Measurements from ENCODE around the gene REXO4. TPM values are rescaled to one million over a fixed set of nuclear protein-coding genes. Genes with fewer than 3 reads are reported as not detected.
A peak's percentile ranks its signal among the peaks of the same experiment; 100 is the strongest.

REXO4 gene
- total and polyA plus RNA-seq, 2 of the 13 experiments (the other 11 are each of a cell fraction or from before 2014, with no cell fraction given) = 18.5 to 30.4 TPM

DNA sequence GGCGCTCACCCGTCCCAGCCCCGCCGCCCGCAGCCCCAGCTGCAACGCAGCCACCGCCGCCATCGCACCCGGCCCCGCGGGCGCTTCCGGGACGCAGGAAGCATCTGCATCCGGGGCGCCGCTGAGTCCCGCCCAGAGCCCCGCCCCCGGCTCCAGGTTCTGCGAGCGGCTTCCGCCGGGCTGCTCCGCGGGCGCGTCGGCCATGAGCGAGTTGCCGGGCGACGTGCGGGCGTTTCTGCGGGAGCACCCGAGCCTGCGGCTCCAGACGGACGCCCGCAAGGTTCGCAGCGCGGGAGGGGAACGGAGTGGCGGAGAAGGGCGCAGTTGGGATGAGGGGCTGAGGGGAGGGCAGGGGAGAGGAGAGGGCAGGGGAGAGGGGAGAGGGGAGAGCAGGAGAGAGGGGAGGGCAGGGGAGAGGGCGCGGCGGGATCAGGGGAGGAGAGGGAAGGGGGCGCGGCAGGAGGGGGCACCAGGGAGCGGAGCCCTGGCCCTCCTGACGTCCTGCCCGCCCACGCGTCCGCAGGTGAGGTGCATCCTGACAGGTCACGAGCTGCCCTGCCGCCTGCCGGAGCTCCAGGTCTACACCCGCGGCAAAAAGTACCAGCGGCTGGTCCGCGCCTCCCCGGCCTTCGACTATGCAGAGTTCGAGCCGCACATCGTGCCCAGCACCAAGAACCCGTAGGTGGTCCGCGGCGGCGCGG is 61.3 kb downstream of the REXO4 start, which contains the start of the genes SURF1 and SURF2 (continued):
- TF ChIP-seq ZNF704 (CRISPR knock-in tag; IDR thresholded peaks at IDR 0.05; ENCODE audit: borderline replicate concordance) (0 out of 2 replicates have a peak, but pooled peaks have one; percentile 48), ZNF652 (CRISPR knock-in tag; IDR thresholded peaks at IDR 0.05; ENCODE audit: borderline replicate concordance, low read depth) (no peak), MED8 (CRISPR knock-in tag; IDR thresholded peaks at IDR 0.05; ENCODE audit: insufficient replicate concordance) (peak; percentile 43), RFX1 (IDR thresholded peaks at IDR 0.05) (no peak), KDM5A (IDR thresholded peaks at IDR 0.05; ENCODE audit: borderline replicate concordance, low read length) (peak; percentile 50), PATZ1 (CRISPR knock-in tag; IDR thresholded peaks at IDR 0.05) (0 out of 2 replicates have a peak, but pooled peaks have one; percentile 1), SAP130 (CRISPR knock-in tag; IDR thresholded peaks at IDR 0.05; ENCODE audit: low read depth) (peak; percentile 89), ZNF232 (CRISPR knock-in tag; IDR thresholded peaks at IDR 0.05; ENCODE audit: borderline replicate concordance) (peak; percentile 55; the same call in 1 of the 2 replicates), NCOR1 (IDR thresholded peaks at IDR 0.05; ENCODE audit: borderline replicate concordance, low read length) (no peak), ZNF274 (CRISPR knock-in tag; IDR thresholded peaks at IDR 0.05) (0 out of 2 replicates have a peak, but pooled peaks have one; percentile 43), CEBPG (CRISPR knock-in tag; IDR thresholded peaks at IDR 0.05) (no peak), KLF11 (CRISPR knock-in tag; IDR thresholded peaks at IDR 0.05) (no peak), SMAD9 (CRISPR knock-in tag; IDR thresholded peaks at IDR 0.05) (no peak), ARNTL (CRISPR knock-in tag; IDR thresholded peaks at IDR 0.05) (0 out of 2 replicates have a peak, but pooled peaks have one; percentile 18), ZBTB7A (CRISPR knock-in tag; IDR thresholded peaks at IDR 0.05) (no peak), PPARG (CRISPR knock-in tag; conservative IDR thresholded peaks at IDR 0.05) (no peak)
- TF ChIP-seq, protein P1, sequence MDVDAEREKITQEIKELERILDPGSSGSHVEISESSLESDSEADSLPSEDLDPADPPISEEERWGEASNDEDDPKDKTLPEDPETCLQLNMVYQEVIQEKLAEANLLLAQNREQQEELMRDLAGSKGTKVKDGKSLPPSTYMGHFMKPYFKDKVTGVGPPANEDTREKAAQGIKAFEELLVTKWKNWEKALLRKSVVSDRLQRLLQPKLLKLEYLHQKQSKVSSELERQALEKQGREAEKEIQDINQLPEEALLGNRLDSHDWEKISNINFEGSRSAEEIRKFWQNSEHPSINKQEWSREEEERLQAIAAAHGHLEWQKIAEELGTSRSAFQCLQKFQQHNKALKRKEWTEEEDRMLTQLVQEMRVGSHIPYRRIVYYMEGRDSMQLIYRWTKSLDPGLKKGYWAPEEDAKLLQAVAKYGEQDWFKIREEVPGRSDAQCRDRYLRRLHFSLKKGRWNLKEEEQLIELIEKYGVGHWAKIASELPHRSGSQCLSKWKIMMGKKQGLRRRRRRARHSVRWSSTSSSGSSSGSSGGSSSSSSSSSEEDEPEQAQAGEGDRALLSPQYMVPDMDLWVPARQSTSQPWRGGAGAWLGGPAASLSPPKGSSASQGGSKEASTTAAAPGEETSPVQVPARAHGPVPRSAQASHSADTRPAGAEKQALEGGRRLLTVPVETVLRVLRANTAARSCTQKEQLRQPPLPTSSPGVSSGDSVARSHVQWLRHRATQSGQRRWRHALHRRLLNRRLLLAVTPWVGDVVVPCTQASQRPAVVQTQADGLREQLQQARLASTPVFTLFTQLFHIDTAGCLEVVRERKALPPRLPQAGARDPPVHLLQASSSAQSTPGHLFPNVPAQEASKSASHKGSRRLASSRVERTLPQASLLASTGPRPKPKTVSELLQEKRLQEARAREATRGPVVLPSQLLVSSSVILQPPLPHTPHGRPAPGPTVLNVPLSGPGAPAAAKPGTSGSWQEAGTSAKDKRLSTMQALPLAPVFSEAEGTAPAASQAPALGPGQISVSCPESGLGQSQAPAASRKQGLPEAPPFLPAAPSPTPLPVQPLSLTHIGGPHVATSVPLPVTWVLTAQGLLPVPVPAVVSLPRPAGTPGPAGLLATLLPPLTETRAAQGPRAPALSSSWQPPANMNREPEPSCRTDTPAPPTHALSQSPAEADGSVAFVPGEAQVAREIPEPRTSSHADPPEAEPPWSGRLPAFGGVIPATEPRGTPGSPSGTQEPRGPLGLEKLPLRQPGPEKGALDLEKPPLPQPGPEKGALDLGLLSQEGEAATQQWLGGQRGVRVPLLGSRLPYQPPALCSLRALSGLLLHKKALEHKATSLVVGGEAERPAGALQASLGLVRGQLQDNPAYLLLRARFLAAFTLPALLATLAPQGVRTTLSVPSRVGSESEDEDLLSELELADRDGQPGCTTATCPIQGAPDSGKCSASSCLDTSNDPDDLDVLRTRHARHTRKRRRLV (CRISPR knock-in tag; IDR thresholded peaks at IDR 0.05) = no peak
- TF ChIP-seq, protein P2, sequence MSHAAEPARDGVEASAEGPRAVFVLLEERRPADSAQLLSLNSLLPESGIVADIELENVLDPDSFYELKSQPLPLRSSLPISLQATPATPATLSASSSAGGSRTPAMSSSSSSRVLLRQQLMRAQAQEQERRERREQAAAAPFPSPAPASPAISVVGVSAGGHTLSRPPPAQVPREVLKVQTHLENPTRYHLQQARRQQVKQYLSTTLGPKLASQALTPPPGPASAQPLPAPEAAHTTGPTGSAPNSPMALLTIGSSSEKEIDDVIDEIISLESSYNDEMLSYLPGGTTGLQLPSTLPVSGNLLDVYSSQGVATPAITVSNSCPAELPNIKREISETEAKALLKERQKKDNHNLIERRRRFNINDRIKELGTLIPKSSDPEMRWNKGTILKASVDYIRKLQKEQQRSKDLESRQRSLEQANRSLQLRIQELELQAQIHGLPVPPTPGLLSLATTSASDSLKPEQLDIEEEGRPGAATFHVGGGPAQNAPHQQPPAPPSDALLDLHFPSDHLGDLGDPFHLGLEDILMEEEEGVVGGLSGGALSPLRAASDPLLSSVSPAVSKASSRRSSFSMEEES (CRISPR knock-in tag; IDR thresholded peaks at IDR 0.05) = no peak
- TF ChIP-seq, protein P3, sequence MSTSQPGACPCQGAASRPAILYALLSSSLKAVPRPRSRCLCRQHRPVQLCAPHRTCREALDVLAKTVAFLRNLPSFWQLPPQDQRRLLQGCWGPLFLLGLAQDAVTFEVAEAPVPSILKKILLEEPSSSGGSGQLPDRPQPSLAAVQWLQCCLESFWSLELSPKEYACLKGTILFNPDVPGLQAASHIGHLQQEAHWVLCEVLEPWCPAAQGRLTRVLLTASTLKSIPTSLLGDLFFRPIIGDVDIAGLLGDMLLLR (CRISPR knock-in tag; IDR thresholded peaks at IDR 0.05) = 0 out of 2 replicates have a peak, but pooled peaks have one; percentile 47
